Prostate gland (tissue), 2 donors: Measurements from ENCODE around the gene SLC22A1. TPM values are rescaled to one million over a fixed set of nuclear protein-coding genes. Genes with fewer than 3 reads are reported as not detected.

Experiments
- DNase-seq: peaks from one replicate; pipeline ENCODE4 v3.0.0-alpha.2; 2019; ENCODE audit warnings: low spot score
- H3K27ac ChIP-seq, 2 donors: fragments of 200-600 bp; sonication (generic); 2 replicates each; pipeline ENCODE4 v1.5.1; 2017 to 2019
- H3K27me3 ChIP-seq: fragments of 200-600 bp; sonication (generic); replicated peaks from 2 replicates; pipeline ENCODE4 v1.5.1; 2019; ENCODE audit not compliant: insufficient read depth
- H3K36me3 ChIP-seq, 2 donors: fragments of 200-600 bp; sonication (generic); 1 replicate in 1 of 2; 2 replicates in 1 of 2; pipeline versions ENCODE4 v1.5.1 to v1.8.1; 2017 to 2019
- H3K4me1 ChIP-seq: fragments of 200-600 bp; sonication (generic); replicated peaks from 2 replicates; pipeline ENCODE4 v1.5.1; 2019
- H3K4me3 ChIP-seq, 2 donors: fragments of 200-600 bp; sonication (generic); 2 replicates each; pipeline ENCODE4 v1.5.1; 2017 to 2019
- H3K9me3 ChIP-seq: fragments of 200-600 bp; sonication (generic); 2 replicates; pipeline ENCODE4 v1.5.1; 2017
- POLR2A ChIP-seq: fragments of 450-650 bp; IDR thresholded peaks from one replicate; pipeline ENCODE4 v1.6.1; 2016; ENCODE audit warnings: antibody characterized with exemption, mild to moderate bottlenecking
- POLR2AphosphoS5 ChIP-seq: sonication (generic); formaldehyde crosslinking; IDR thresholded peaks from one replicate; pipeline ENCODE4 v1.6.1; 2017; ENCODE audit warnings: antibody characterized with exemption
- WGBS: methylation state at CpG from one replicate; pipeline ENCODE4 v1.1.5; 2018; 5-methylcytosine and 5-hydroxymethylcytosine counted together
- intact Hi-C: fragments of 100-400 bp; cut with DNase I; formaldehyde crosslinking; loops from one replicate; pipeline ENCODE4 v1.14.2; 2022
- small RNA-seq, 2 donors: library from RNA; depleted of rRNA; stranded (forward); fragments of <200 nt; gene quantifications; one replicate each; pipeline ENCODE3, GENCODE V24; 2016
- total RNA-seq, 2 donors: library from RNA; depleted of rRNA; stranded (reverse); fragments of >200 nt; gene quantifications; one replicate each; pipeline ENCODE4 v1.1.0, GENCODE V29; 2016
- TF ChIP-seq, protein P1 (sequence below), 4 experiments: fragments of 200-600 bp in 2 of 4; fragments of 450-650 bp in 2 of 4; sonication (generic) in 2 of 4; IDR thresholded peaks; 1 replicate in 3 of 4; 2 replicates in 1 of 4; pipeline ENCODE4 v1.5.1; 2016 to 2019; ENCODE audit warnings: antibody characterized with exemption in 4 of 4, mild to moderate bottlenecking in 2 of 4, moderate library complexity in 2 of 4

The SLC22A1 gene
- total RNA-seq, 2 donors from 2014 or later = 0.80 to 4.4 TPM

DNA sequence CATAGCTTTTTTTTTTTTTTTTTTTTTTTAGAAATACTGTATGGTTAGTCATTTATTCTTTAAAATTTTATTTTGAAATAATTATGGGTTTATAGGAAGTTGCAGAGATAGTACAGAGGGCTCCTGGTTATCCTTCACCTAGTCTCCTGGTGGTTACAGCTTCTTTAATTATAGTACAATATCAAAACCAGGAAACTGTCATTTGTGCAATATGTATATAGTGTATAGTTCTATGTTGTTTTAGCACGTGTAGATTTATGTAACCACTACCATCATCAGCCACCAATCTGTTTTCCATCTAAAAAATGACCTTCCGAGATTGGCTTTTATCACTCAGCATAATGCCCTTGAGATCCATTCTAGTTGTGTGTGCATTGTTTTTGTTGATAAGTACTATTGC lies 82.3 kb downstream of the SLC22A1 start:
- no peaks in the 10 kb centered on the region for H3K9me3 ChIP-seq
- H3K36me3 ChIP-seq = no peaks in the 10 kb centered on the region
- no peak for TF ChIP-seq POLR2AphosphoS5
- TF ChIP-seq POLR2A = no peak
- TF ChIP-seq, protein P1, sequence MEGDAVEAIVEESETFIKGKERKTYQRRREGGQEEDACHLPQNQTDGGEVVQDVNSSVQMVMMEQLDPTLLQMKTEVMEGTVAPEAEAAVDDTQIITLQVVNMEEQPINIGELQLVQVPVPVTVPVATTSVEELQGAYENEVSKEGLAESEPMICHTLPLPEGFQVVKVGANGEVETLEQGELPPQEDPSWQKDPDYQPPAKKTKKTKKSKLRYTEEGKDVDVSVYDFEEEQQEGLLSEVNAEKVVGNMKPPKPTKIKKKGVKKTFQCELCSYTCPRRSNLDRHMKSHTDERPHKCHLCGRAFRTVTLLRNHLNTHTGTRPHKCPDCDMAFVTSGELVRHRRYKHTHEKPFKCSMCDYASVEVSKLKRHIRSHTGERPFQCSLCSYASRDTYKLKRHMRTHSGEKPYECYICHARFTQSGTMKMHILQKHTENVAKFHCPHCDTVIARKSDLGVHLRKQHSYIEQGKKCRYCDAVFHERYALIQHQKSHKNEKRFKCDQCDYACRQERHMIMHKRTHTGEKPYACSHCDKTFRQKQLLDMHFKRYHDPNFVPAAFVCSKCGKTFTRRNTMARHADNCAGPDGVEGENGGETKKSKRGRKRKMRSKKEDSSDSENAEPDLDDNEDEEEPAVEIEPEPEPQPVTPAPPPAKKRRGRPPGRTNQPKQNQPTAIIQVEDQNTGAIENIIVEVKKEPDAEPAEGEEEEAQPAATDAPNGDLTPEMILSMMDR (IDR thresholded peaks at IDR 0.05) = no peak
- intact Hi-C loops = no loop called here
- H3K27ac ChIP-seq = no peak overlapping the region
- no peaks in the 10 kb centered on the region for H3K4me1 ChIP-seq
- 90% methylated on average over 2 of the region's 2 CpGs for WGBS
- no peaks in the 10 kb centered on the region for H3K27me3 ChIP-seq
- DNase-seq = no peak
- no peak overlapping the region for H3K4me3 ChIP-seq

DNA sequence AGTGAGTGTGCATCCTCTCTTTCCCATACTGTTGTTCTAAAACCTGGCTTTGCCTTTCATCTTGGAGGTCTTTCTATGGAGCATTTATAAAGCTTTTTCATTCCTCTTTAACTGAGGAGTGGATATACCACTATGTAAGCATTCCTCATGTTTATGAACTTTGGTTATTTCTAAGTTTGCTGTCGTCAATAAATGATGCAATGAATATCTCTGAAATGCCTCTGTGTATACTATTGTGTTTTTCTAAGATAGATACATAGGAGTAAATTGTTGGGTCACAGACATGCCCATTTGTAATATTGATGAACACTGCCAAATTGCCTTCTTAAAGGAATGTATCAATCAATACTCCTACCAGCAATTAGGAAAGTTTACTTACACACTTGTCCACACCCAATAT lies 83.1 kb downstream of the SLC22A1 start:
- Histone ChIP-seq H3K4me1 (no peaks in the 10 kb centered on the region), H3K27me3 (no peaks in the 10 kb centered on the region), H3K27ac (no peak overlapping the region), H3K36me3 (no peaks in the 10 kb centered on the region), H3K9me3 (no peaks in the 10 kb centered on the region), H3K4me3 (no peak overlapping the region)
- 79% methylated on average over 1 of the region's 1 CpG for WGBS
- intact Hi-C loops = no loop called here
- DNase-seq = no peak
- TF ChIP-seq POLR2AphosphoS5 (no peak), POLR2A (no peak)
- TF ChIP-seq, protein P1 (IDR thresholded peaks at IDR 0.05) = no peak

DNA sequence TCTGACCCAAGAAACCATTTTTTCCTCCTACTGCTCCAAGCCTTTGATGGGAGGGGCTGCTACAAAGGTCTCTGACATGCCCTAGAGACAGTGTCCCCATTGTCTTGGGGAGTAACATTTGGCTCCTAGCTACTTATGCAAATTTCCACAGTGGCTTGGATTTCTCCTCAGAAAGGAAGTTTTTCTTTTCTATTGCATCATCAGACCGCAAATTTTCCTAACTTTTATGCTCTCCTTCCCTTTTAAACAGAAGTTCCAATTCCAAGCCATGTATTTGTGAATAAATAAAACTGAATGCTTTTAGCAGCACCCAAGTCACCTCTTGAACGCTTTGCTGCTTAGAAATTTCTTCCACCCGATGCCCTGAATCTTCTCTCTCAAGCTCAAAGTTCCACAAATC lies 86.0 kb downstream of the SLC22A1 start:
- intact Hi-C loops = no loop called here
- no peak overlapping the region for H3K27ac ChIP-seq
- H3K4me1 ChIP-seq = no peaks in the 10 kb centered on the region
- no peak for TF ChIP-seq POLR2A
- TF ChIP-seq POLR2AphosphoS5 = no peak
- TF ChIP-seq, protein P1 (IDR thresholded peaks at IDR 0.05) = no peak
- H3K4me3 ChIP-seq = no peak overlapping the region
- H3K36me3 ChIP-seq = no peaks in the 10 kb centered on the region
- no peak for DNase-seq
- H3K9me3 ChIP-seq = no peaks in the 10 kb centered on the region
- WGBS = 88% methylated on average over 3 of the region's 3 CpGs
- H3K27me3 ChIP-seq = no peaks in the 10 kb centered on the region

Small RNA genes lying within 50 kb of the gene (small RNA-seq; reads per million reads assigned to genes)
- gene AL645733.1 = 0 reads per million in 2 donors

Other genes starting within 250 kb of the SLC22A1 start
- under 1 TPM in 1 of 2 donors, not detected in 1; 0.17 TPM for gene MAS1, start 230.8 kb upstream of the SLC22A1 start, total RNA-seq
- 10 to 100 TPM; 60.3 to 91.3 TPM for gene IGF2R, start 152.7 kb upstream of the SLC22A1 start, total RNA-seq
- not detected for gene SLC22A2, start 137.0 kb downstream of the SLC22A1 start, total RNA-seq
- 100 to 1,000 TPM in 1 of 2 donors, 10 to 100 TPM in 1; 50.2 to 118 TPM for gene SLC22A3, start 226.6 kb downstream of the SLC22A1 start, total RNA-seq